ENCODE results near the gene CAPN11. TPM values are rescaled to one million over a fixed set of nuclear protein-coding genes. Genes with fewer than 3 reads are reported as not detected.

Gene CAPN11
- total RNA-seq, 1 donor from 2014 or later = 0.07 TPM

DNA sequence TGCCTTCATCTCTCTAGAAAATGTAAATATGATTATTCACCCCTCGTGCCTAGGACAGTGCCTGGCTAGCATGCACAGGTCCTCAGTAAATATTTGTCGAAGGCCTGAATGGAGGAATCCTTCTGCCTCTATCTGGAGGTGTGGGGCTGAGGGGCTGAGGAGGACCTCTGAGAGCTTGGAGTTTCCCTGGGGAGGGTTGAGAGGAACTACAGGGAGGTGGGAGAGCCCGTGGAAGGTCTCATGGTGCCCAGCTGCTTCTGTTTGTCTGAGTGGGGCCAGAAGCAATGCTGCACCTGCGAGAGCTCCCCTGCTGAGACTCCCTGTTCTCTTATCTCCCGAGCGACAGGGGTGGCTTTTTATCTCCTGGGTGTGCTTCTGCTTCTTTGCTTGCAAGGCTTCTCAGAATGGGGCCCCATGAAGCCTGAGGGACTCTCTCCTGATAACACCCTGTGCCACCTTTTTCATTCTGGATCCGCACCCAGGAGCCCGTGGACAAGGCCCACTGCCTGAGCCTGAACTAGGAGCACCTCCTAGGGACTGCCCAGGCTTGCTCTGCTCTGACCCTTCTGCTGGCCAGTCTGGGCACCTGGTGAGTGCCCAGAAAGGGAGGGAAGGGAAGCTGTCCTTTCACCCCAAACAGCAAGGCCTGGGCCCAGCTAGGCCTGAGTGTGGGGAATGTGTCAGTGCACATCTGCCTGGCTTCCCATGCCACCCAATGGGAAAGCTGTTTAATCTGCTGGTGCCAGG is 67.1 kb downstream of the CAPN11 start:
- H3K36me3 Mint-ChIP-seq (ENCODE audit: low read depth) = peaks cover 7% of the 10 kb centered on the region
- H3K4me1 Mint-ChIP-seq (ENCODE audit: low read depth) = peaks cover 83% of the 10 kb centered on the region
- TF ChIP-seq, protein P1, sequence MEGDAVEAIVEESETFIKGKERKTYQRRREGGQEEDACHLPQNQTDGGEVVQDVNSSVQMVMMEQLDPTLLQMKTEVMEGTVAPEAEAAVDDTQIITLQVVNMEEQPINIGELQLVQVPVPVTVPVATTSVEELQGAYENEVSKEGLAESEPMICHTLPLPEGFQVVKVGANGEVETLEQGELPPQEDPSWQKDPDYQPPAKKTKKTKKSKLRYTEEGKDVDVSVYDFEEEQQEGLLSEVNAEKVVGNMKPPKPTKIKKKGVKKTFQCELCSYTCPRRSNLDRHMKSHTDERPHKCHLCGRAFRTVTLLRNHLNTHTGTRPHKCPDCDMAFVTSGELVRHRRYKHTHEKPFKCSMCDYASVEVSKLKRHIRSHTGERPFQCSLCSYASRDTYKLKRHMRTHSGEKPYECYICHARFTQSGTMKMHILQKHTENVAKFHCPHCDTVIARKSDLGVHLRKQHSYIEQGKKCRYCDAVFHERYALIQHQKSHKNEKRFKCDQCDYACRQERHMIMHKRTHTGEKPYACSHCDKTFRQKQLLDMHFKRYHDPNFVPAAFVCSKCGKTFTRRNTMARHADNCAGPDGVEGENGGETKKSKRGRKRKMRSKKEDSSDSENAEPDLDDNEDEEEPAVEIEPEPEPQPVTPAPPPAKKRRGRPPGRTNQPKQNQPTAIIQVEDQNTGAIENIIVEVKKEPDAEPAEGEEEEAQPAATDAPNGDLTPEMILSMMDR (IDR thresholded peaks at IDR 0.05) = no peak
- no peaks in the 10 kb centered on the region for H3K9me3 Mint-ChIP-seq (ENCODE audit: low read depth)
- peak overlapping the region; percentile 51 for H3K27ac Mint-ChIP-seq (ENCODE audit: unreplicated experiment)
- DNase-seq (ENCODE audit: low spot score) = no peak
- H3K27me3 Mint-ChIP-seq (ENCODE audit: low read depth) = no peaks in the 10 kb centered on the region
- peak overlapping the region; percentile 70 for H3K4me3 Mint-ChIP-seq (ENCODE audit: unreplicated experiment)

DNA sequence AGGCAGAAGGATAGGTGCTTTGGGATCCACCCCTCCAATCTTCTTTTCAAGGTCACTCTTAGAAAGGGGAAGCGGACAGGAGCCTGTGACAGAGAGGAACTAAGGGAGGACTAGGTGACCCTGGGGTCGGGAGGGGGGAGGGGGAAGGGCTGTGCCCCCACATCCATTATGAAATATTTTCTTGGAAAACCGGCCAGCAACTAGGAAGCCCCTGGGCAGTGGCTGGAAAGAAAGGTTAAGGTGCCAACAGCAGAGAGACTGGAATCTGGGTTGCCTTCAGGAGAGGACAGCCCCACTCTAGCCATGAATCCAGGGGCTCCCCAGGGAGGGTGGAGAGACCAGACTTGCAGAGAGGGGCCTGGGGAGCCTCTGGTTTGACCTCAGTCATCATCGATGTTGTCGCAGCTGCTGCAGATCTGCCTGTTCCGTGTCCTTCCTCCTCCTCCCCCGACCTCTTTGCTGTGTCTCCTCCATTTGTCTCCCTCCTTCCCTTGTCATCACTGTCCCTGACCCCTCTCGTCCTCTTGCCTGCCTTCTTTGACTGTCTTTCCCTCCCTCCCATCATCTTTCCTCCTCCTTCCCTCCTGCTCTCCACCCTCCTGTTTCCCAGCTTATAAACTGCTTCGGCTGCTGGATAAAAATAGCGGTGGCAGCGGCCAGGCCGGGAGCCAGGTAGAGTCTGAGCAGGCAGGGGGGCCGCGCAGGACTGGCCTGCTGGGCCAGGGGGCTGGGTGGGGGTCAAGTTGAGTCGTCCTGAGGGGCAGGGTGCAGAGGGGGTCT is 67.9 kb downstream of the CAPN11 start:
- Mint-ChIP-seq H3K27me3 (ENCODE audit: low read depth) (no peaks in the 10 kb centered on the region), H3K36me3 (ENCODE audit: low read depth) (peaks cover 12% of the 10 kb centered on the region), H3K4me3 (ENCODE audit: unreplicated experiment) (peak overlapping the region; percentile 70), H3K9me3 (ENCODE audit: low read depth) (no peaks in the 10 kb centered on the region), H3K27ac (ENCODE audit: unreplicated experiment) (peak overlapping the region; percentile 76), H3K4me1 (ENCODE audit: low read depth) (peaks cover 80% of the 10 kb centered on the region)
- TF ChIP-seq, protein P1 (IDR thresholded peaks at IDR 0.05) = no peak
- no peak for DNase-seq (ENCODE audit: low spot score)

DNA sequence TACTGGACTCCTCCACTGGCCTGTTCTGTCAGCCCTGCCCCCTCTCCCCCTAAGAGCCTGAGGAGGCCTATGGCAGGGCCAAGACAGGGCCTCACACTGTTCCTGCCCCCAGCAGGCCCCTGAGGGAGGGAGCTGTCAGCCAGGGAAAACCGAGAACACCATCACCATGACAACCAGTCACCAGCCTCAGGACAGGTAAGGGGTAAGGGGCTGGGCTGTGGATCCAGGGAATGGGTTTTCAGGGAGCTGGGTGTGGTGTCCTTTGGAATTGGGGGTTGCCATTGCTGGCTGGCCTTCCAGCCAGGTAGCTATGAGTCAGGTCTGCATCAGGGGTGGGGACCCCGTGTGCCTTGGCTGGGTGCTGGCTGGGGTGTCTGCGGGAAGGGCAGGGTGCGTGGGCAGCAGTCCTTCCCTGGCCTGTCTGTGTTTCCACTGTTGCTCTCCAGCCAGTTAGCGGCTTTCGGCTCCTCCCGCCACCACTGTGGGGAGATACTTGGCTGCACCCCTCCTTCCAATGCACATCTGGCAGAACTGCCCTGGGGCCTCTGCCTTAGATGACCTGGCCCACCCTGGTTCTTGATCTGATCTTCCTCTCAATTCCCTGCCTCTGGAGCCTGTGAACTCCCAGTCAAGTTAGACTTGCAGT is 68.7 kb downstream of the CAPN11 start:
- Mint-ChIP-seq H3K27me3 (ENCODE audit: low read depth) (no peaks in the 10 kb centered on the region), H3K27ac (ENCODE audit: unreplicated experiment) (peak overlapping the region; percentile 32), H3K9me3 (ENCODE audit: low read depth) (no peaks in the 10 kb centered on the region), H3K4me3 (ENCODE audit: unreplicated experiment) (peak overlapping the region; percentile 70), H3K4me1 (ENCODE audit: low read depth) (peaks cover 73% of the 10 kb centered on the region), H3K36me3 (ENCODE audit: low read depth) (peaks cover 14% of the 10 kb centered on the region)
- no peak for DNase-seq (ENCODE audit: low spot score)
- TF ChIP-seq, protein P1 (IDR thresholded peaks at IDR 0.05) = no peak

DNA sequence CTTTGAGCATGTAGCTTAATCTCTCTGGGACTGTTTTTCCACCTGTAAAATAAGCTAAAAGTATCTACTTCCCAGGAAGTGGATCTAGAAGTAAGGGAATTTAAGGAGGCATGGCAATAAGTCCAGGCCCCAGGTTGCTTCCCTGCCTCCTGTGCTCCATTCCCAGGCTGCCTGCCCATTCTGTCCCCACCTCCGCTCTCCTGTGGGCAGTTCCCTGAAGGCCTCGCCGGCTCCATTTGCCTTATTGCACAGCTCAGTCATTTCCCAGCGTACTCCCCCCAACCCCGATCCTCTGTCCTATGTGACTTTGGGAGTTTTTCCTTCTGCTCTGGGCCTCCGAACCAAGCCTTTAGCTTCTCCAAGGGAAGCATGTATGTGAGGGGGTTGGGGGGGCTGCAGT is 69.4 kb downstream of the CAPN11 start:
- Mint-ChIP-seq H3K4me1 (ENCODE audit: low read depth) (peaks cover 69% of the 10 kb centered on the region), H3K4me3 (ENCODE audit: unreplicated experiment) (no peak overlapping the region), H3K9me3 (ENCODE audit: low read depth) (no peaks in the 10 kb centered on the region), H3K27ac (ENCODE audit: unreplicated experiment) (peak overlapping the region; percentile 32), H3K27me3 (ENCODE audit: low read depth) (no peaks in the 10 kb centered on the region), H3K36me3 (ENCODE audit: low read depth) (peaks cover 18% of the 10 kb centered on the region)
- TF ChIP-seq, protein P1 (IDR thresholded peaks at IDR 0.05) = no peak
- DNase-seq (ENCODE audit: low spot score) = no peak

DNA sequence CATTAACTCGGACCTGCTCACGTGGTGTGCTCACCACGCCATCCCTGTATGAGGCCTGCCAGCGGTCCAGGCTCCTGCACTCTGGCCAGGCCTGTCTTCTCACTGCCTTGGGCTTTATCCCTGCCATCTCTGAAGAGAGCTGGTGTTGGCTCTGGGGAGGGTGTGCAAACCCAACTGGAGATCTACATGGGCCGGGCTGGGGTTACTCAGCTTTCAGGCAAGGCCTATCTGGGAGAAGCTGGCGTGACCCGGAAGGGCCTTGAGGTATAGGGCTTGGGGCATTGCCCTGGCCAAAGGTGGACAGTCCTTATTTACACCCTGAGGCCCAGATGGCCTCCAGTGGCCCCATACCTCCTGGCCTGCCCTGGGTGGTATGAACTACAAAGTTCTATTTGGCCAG is 69.8 kb downstream of the CAPN11 start:
- Mint-ChIP-seq H3K4me1 (ENCODE audit: low read depth) (peaks cover 71% of the 10 kb centered on the region), H3K27me3 (ENCODE audit: low read depth) (no peaks in the 10 kb centered on the region), H3K36me3 (ENCODE audit: low read depth) (peaks cover 18% of the 10 kb centered on the region), H3K27ac (ENCODE audit: unreplicated experiment) (peak overlapping the region; percentile 27), H3K9me3 (ENCODE audit: low read depth) (no peaks in the 10 kb centered on the region), H3K4me3 (ENCODE audit: unreplicated experiment) (no peak overlapping the region)
- no peak for DNase-seq (ENCODE audit: low spot score)
- TF ChIP-seq, protein P1 (IDR thresholded peaks at IDR 0.05) = no peak
